ENCODE data around the gene REX1BD.

The REX1BD gene

GRCh38 chr19:18603255-18603957 lies 14.8 kb downstream of the REX1BD start:
- no peak for DNase-seq (ENCODE audit: low read depth)

DNA sequence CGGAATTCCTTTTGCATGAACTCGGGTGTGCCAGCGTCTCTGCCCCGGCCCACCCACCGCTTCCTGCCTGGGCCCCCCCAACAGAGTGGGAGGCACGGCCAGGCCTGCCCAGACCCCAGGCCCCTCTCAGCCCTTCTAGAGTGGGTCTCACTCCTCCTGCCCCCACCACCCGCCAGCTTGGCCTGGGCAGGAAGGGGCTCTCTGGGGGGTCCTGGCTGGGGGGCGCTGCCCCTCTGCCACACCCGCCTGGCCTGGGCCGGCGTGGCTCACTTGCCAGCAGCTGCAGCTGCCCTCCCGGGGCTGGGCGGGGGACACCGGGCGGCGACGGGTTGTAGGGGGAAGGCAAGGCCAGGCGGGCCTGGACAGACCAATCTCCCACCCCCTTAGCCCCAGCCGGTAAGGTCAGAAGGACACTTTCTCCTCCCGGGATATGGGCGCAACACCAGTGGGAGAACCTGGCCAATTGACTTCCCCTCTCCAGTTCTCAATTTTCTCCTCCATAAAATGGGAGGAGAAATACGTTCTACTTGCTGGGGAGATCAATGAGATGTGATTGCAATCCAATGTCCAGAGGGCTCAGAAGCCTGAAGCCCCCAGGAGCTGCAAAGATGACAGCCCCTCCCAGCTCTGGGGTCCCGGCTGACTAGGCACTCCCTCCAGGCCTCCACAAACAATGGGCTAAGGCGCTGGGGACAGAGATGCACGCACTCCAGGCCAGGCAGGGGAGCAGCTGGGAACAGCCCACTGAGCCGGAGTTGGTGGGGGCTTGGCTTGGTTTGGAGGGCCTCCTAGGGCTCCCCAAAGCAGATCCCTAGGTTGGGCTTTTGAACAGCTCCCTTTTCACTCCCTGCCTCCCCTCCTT lies 15.6 kb downstream of the REX1BD start:
- DNase-seq (ENCODE audit: low read depth) = no peak

GRCh38 chr19:18604820-18605159 lies 16.2 kb downstream of the REX1BD start:
- no peak for DNase-seq (ENCODE audit: low read depth)

DNA sequence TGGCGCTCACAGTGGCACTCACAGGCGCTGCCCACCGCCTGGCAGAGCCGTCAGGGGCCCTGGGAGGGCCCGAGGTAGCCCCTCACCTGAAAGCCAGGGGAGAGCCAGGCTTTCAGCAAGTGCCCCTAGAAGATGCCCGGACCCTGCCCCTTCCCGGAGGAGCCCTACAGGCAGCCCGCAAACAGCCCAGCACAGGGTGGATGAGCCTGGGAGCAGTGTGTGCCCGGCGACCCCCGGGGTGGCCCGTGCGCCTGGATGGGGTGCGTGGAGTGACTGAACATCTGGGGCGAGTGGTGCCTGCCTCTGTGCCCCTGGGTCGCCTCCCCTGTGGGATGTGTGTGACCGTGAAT lies 16.6 kb downstream of the REX1BD start:
- DNase-seq (ENCODE audit: low read depth) = no peak

DNA sequence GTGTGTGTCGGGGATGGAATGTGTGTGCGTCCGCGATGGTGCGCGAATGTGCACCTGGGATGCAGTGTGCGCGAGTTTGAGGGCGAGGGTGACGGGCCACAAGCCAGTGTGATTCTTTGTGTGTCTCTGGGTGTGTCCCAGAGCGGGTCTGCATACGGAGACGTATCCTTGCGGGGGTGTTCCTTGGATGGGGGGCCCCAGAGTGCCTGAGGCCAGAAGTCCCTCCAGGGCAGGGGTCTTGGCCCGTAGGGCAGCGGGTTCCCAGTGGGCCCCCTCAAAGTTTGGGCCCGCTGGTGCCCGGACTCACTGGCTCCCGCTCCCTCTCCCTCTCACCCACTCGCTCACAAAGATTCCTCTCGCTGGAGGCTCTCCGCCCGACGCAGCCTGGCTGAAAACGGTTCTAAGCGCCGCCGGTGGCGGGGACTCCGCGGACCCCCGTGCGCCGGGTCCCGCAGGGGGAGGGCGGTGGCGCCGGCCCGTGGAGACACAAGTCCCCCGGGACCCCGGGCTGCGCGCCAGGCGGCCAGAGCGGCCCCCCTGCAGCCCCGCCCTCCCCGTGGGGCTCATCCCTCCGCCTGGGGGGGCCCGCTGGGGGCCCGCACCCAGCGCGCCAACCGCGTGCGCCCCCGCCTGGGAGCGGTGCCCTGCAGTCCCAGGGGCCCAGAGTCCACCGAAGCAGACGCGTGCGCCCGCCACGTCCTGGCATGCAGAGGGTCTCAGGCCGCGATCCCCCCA lies 17.1 kb downstream of the REX1BD start:
- no peak for DNase-seq (ENCODE audit: low read depth)

GRCh38 chr19:18606281-18607225 lies 18.0 kb downstream of the REX1BD start, which contains the start of gene CRLF1:
Gene CRLF1 (minus strand): TSS chr19:18606799. CDS start chr19:18606656, 143 bp downstream.
- DNase-seq (ENCODE audit: low read depth) = no peak

GRCh38 chr19:18607226-18608101 lies 18.9 kb downstream of the REX1BD start:
- no peak for DNase-seq (ENCODE audit: low read depth)

- DNase-seq (ENCODE audit: low read depth) = no peak
Measured at GRCh38 chr19:18608102-18608804, 19.7 kb downstream of the REX1BD start.

DNA sequence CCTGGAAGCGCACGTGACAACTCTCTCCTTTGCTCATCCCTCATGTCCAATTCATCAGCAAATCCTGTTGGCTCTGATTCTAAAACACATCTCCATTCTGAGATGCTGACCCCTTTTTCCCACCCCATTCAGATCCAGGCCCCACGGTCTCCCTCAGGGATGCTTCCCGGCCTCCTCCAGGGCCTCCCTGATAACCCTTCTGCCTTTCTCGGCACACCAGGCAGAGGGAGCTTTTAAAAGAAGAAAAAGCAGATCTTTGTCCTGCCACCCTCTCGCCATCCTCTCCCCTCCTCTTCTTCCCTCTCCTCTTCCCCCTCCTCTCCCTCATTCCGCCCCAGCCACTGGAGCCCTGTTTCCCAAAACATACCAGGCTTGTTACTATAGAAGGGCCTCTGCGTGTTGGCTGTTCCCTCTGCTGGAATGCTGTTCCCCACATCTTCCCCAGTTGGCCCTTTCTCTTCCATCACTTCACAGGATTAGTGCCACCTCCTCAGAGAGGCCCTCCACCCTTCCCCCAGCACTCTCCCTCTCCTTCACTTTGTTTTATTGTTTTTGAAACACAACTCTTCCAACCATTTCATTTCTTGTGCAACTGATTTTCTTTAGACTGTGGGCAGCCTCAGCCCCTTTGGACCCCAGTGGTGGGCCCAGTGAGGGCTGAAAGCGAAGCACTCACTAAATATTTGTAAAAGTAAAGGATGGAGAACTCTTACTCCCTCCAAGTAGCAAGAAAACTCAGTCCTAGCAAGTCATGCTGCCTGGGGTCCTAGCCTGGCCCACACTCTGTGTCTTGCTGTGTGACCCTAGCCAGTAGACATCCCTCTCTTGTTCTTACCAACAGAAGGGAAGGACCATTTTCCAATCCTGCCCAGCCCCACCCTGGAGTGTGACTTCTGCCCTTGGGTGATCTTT lies 20.5 kb downstream of the REX1BD start:
- DNase-seq (ENCODE audit: low read depth) = no peak

GRCh38 chr19:18609717-18610051 lies 21.1 kb downstream of the REX1BD start:
- DNase-seq (ENCODE audit: low read depth) = no peak

DNA sequence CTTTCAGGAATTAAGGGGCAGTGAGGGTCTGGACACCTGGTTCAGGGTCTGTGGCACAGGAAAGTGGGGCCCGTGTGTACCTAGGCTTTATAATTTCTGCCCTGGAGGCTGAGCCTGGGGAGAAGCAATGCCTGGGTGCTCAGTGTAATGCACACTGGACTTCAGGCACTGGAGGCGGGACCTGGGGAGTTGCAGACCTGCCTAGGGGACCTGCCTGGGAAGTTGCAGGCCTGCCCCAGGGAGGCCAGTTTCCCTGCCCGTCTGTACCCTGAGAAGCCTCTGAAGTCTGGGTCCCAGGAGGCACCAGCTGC lies 21.6 kb downstream of the REX1BD start:
- no peak for DNase-seq (ENCODE audit: low read depth)

- DNase-seq (ENCODE audit: low read depth) = no peak
Measured at GRCh38 chr19:18610556-18611326, 22.1 kb downstream of the REX1BD start.

DNA sequence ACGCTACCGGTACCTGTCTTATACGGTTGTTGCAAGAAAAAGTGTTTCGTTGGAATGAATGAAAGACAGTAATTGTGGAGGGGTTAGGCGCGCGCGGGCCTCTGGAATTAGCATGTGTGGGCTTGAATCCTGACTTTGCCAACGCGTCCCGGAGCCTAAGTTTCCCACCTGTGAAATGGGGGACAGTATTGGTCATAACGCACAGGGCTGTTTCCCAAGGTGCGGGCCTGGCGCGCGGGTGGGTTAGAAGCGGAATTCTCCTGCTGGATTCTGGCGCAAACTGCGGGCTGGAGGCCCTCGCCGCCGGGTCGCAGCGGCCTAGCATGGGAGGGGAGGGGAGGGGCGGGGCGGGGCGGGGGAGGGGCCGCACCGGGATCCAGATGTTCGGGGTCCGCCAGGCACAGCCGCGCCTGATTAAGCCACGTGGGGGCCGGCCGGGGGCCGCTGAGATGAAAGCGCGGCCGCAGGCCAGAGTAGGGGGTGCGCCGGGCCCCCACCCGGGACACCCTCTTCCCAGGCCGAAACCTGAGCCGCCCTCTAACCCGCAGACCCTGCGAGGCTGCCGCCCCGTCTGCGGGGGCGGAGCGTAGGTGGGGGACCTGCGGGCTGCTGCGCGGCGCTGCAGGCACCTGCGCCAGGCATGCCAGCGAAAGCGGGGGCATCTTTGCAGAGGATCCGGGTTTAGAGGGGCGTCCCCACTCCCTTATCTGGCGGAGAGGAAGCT lies 22.9 kb downstream of the REX1BD start:
- DNase-seq (ENCODE audit: low read depth) = no peak

GRCh38 chr19:18612051-18612771 lies 23.6 kb downstream of the REX1BD start:
- DNase-seq (ENCODE audit: low read depth) = no peak

DNA sequence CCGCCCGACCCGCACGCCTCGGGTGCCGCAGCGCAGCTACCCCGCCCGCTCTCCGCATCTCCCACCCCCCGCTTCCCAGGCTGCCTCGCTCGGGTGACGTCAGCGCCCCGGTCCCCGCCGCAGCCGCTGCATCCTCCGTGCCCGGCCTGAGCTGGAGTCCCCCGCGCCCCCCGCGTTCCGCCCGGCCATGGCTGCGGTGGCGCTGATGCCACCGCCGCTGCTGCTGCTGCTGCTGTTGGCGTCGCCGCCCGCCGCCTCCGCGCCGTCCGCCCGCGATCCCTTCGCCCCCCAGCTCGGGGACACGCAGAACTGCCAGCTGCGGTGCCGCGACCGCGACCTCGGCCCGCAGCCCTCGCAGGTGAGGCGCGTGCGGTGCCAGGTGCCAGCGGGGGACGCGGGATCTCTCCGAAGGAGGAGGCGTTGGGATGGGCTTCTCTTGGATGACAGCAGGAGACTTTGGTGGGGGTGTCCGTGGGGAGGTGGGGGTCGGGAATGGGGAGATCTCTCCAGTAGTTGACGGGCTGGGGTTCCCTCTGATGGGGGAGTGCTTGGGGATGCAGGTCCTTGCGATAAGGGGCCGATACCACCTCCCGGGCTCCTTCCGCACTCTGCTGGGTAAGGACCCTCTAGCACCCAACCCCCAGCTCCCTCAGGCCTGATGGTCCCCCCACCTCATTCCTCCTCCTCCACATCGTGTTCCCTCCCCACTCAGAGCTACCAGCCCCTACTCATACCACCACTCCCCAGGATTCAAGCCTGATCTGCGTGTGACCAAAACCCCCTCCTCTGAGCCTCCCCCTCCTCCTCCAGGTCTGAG lies 24.4 kb downstream of the REX1BD start, which contains the start of gene TMEM59L:
TSS of gene TMEM59L (plus strand) at position 99 of the 817 bp plus-strand sequence. CDS start at position 188, 89 bp downstream.
- DNase-seq (ENCODE audit: low read depth) = no peak

DNA sequence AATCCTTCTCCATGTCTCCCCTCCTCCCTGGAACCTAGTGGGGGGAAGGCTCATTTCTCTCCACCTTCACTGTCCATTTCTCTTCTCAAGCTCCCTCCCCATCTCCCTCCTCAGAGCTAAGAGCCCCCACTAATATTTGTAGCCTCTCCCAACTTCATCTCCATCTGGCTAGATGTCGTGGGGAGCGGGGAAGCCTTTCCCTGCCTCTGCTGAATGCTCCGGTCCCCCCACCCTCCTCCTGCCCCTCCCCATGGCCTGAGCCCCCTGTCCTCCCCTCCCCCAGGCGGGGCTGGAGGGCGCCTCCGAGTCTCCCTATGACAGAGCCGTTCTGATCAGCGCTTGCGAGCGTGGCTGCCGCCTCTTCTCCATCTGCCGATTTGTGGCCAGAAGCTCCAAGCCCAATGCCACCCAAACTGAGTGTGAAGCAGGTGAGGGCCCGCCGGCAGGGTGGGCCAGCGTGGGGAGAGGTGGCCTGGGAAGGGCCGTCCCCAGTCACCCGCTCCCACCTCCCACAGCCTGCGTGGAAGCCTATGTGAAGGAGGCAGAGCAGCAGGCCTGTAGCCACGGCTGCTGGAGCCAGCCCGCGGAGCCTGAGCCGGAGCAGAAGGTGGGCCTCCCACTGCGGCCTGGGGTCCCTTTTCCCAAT lies 25.1 kb downstream of the REX1BD start:
- no peak for DNase-seq (ENCODE audit: low read depth)
